ENCODE measurements around the gene BTBD9. TPM values are rescaled to one million over a fixed set of nuclear protein-coding genes. Genes with fewer than 3 reads are reported as not detected.

Gene BTBD9
- total RNA-seq, 3 donors from 2014 or later: 12.8 to 25.5 (median 19.0) TPM

DNA sequence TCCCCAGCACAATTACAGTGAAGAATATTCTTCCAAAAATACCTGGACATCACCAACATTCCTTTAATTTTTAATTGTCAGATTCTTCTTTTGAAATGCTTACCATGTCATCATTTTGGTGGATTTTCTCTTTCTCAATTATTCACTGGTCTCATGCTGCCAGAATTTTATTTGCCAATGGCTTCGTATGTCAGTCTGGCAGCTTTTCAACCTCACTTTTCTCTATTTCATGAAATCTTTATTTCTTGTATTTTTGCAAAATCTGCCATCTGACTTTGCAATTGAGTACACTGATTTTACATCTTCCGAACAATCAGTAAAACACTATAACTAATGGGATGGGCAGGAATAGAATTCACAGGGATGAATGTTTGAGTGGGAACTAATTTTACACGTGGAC is 84.1 kb downstream of the BTBD9 start:
- no peak overlapping the region for H3K4me3 ChIP-seq
- no peaks in the 10 kb centered on the region for H3K9me3 ChIP-seq
- no peaks in the 10 kb centered on the region for H3K27me3 ChIP-seq
- no peak for DNase-seq (ENCODE audit: low spot score in 2 of 2)
- H3K4me1 ChIP-seq: no peaks in the 10 kb centered on the region
- intact Hi-C loops (cut with DNase I; ENCODE audit: low total_unique reads): no loop called here
- TF ChIP-seq POLR2AphosphoS5 (IDR thresholded peaks at IDR 0.05): no peak
- TF ChIP-seq, protein P1, sequence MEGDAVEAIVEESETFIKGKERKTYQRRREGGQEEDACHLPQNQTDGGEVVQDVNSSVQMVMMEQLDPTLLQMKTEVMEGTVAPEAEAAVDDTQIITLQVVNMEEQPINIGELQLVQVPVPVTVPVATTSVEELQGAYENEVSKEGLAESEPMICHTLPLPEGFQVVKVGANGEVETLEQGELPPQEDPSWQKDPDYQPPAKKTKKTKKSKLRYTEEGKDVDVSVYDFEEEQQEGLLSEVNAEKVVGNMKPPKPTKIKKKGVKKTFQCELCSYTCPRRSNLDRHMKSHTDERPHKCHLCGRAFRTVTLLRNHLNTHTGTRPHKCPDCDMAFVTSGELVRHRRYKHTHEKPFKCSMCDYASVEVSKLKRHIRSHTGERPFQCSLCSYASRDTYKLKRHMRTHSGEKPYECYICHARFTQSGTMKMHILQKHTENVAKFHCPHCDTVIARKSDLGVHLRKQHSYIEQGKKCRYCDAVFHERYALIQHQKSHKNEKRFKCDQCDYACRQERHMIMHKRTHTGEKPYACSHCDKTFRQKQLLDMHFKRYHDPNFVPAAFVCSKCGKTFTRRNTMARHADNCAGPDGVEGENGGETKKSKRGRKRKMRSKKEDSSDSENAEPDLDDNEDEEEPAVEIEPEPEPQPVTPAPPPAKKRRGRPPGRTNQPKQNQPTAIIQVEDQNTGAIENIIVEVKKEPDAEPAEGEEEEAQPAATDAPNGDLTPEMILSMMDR (IDR thresholded peaks at IDR 0.05): no peak
- TF ChIP-seq POLR2A (IDR thresholded peaks at IDR 0.05): no peak
- H3K27ac ChIP-seq: no peak overlapping the region
- H3K36me3 ChIP-seq: no peaks in the 10 kb centered on the region

GRCh38 chr6:38554700-38555413 is 84.9 kb downstream of the BTBD9 start:
- DNase-seq (ENCODE audit: low spot score in 2 of 2): no peak
- H3K27ac ChIP-seq: no peak overlapping the region

GRCh38 chr6:38554014-38554413 is 85.7 kb downstream of the BTBD9 start:
- Histone ChIP-seq H3K9me3 (no peaks in the 10 kb centered on the region), H3K4me3 (no peak overlapping the region), H3K36me3 (no peaks in the 10 kb centered on the region), H3K4me1 (no peaks in the 10 kb centered on the region), H3K27ac (no peak overlapping the region), H3K27me3 (no peaks in the 10 kb centered on the region)
- TF ChIP-seq POLR2AphosphoS5 (IDR thresholded peaks at IDR 0.05) (no peak), POLR2A (IDR thresholded peaks at IDR 0.05) (no peak)
- TF ChIP-seq, protein P1 (IDR thresholded peaks at IDR 0.05): no peak
- no peak for DNase-seq (ENCODE audit: low spot score in 2 of 2)
- intact Hi-C loops (cut with DNase I; ENCODE audit: low total_unique reads): no loop called here

More at GRCh38 chr6:38554700-38555413, 84.9 kb downstream of the BTBD9 start:
- Histone ChIP-seq H3K4me3 (no peak overlapping the region), H3K36me3 (no peaks in the 10 kb centered on the region), H3K27me3 (no peaks in the 10 kb centered on the region), H3K9me3 (no peaks in the 10 kb centered on the region), H3K4me1 (no peaks in the 10 kb centered on the region)
- intact Hi-C loops (cut with DNase I; ENCODE audit: low total_unique reads): no loop called here
- TF ChIP-seq, protein P1 (IDR thresholded peaks at IDR 0.05): no peak
- no peak for TF ChIP-seq POLR2AphosphoS5 (IDR thresholded peaks at IDR 0.05)

- TF ChIP-seq, protein P1 (IDR thresholded peaks at IDR 0.05): no peak
- TF ChIP-seq POLR2AphosphoS5 (IDR thresholded peaks at IDR 0.05) (no peak), POLR2A (IDR thresholded peaks at IDR 0.05) (no peak)
- Histone ChIP-seq H3K4me3 (no peak overlapping the region), H3K4me1 (no peaks in the 10 kb centered on the region), H3K27me3 (no peaks in the 10 kb centered on the region), H3K36me3 (no peaks in the 10 kb centered on the region), H3K9me3 (no peaks in the 10 kb centered on the region), H3K27ac (no peak overlapping the region)
- no peak for DNase-seq (ENCODE audit: low spot score in 2 of 2)
- intact Hi-C loops (cut with DNase I; ENCODE audit: low total_unique reads): no loop called here
Observed at GRCh38 chr6:38552121-38552520, 87.6 kb downstream of the BTBD9 start.

DNA sequence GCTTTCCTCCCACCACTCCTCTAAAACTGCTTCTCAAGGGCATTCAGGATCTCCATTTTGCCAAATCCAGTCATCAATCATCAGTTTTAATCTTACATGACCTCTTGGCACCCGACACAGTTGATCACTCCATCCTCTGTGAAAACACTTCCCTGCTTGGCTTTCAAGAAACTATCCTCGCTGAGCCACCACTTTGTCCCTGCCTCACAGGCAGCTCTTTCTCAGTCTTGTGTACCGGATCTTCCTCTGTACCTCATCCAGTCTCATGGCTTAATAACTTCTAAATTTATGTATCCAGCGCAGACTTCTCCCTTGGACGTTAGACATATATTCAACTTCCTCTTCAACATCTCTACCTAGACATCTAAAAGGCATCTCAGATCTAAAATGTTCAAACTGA is 89.9 kb downstream of the BTBD9 start:
- Histone ChIP-seq H3K4me1 (no peaks in the 10 kb centered on the region), H3K27ac (no peak overlapping the region), H3K9me3 (no peaks in the 10 kb centered on the region), H3K27me3 (no peaks in the 10 kb centered on the region), H3K4me3 (no peak overlapping the region), H3K36me3 (no peaks in the 10 kb centered on the region)
- intact Hi-C loops (cut with DNase I; ENCODE audit: low total_unique reads): no loop called here
- no peak for DNase-seq (ENCODE audit: low spot score in 2 of 2)
- TF ChIP-seq, protein P1 (IDR thresholded peaks at IDR 0.05): no peak
- TF ChIP-seq POLR2AphosphoS5 (IDR thresholded peaks at IDR 0.05) (no peak), POLR2A (IDR thresholded peaks at IDR 0.05) (no peak)
